ENCODE measurements around the gene KISS1.
A peak's percentile ranks its signal among the peaks of the same experiment; 100 is the strongest.
"Not testable (repeated sequence)": the region's sequence is repeated elsewhere in the genome, so short reads cannot be mapped to it uniquely, and the experiment has no call there.

The KISS1 gene, protein sequence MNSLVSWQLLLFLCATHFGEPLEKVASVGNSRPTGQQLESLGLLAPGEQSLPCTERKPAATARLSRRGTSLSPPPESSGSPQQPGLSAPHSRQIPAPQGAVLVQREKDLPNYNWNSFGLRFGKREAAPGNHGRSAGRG

DNA sequence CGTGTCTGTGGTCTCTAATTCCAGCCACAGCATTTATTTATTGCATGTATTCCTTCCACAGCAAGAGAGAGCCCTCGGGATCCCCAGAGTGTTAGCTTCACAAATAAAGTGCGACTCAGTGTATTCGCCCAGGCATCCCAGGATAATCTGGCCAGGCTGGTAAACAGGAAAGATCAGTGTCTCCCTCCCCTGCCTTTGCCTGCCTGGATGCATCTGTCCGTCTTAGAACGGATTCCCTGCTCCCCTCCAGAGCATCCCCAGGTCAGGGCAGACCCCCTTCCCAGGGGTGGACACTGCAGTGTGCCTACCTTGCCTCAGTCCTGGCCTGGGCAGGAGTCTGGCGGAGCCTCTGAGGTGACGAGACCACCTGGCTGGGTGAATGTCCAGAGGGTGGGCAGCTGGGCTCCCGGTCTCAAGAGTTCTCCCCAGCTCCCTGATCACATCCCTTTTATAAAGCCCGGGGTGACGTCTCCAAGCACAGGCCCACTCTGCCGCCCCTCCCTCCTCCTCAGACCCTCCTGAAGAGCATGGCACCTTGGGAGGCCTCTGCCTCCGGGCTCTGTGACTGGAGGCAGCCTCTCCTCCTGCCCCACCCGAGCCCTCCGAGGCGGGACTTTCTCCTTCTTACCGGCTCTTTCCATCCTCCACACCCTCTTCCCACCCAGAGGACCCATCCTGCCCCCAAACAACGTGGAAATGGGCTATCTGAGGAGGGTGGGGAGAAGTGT is at the start of gene KISS1:
TSS of gene KISS1 (minus strand) at position 424 of the 728 bp plus-strand sequence. CDS start 3,615 bp downstream, outside the sequence.
- no peak for DNase-seq

GRCh38 chr1:204242920-204243319 is 46.6 kb upstream of the KISS1 start:
- no peak for DNase-seq

- no peak for DNase-seq
Measured at GRCh38 chr1:204241914-204242313, 45.6 kb upstream of the KISS1 start.

GRCh38 chr1:204241050-204241449 is 44.8 kb upstream of the KISS1 start:
- DNase-seq: no peak

DNA sequence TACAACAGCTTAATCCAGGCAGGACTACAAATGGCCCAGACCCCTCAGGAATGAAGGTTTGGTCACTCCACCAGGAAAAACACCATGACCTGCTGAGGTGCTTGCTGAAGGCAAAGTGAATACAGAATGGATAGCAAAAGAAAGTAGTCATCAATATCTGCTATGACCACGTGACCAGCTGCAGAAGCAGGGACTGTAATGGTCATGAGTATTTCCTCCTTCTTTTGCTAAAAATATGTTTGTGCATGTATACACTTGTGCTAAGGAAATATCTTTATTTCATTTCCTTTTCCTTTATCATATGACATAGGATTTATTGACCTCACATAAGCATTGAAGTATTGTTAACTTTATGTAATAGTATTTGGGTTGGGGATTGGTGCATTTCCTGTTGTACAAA is 43.9 kb upstream of the KISS1 start:
- no peak for DNase-seq

DNA sequence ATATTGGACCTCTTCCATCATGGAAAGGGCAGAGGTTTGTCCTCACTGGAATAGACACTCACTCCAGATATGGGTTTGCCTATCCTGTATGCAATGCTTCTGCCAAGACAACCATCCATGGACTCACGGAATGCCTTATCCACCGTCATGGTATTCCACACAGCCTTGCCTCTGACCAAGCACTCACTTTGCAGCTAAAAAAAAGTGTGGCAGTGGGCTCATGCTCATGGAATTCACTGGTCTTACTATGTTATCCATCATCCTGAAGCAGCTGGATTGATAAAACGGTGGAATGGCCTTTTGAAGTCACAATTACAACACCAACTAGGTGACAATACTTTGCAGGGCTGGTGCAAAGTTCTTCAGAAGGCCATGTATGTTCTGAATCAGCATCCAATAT is 43.1 kb upstream of the KISS1 start:
- DNase-seq: not testable (repeated sequence)

DNA sequence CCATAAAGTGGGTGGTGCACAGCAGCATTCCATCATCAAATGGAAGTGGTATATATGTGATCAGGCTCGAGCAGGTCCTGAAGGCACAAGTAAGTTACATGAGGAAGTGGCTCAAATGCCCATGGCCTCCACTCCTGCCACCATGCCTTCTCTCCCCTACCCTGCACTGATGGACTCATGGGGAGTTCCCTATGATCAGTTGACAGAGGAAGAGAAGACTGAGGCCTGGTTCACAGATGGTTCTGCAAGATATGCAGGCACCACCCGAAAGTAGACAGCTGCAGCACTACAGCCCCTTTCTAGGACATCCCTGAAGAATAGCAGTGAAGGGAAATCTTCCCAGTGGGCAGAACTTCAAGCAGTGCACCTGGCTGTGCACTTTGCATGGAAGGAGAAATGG is 42.2 kb upstream of the KISS1 start:
- not testable (repeated sequence) for DNase-seq

DNA sequence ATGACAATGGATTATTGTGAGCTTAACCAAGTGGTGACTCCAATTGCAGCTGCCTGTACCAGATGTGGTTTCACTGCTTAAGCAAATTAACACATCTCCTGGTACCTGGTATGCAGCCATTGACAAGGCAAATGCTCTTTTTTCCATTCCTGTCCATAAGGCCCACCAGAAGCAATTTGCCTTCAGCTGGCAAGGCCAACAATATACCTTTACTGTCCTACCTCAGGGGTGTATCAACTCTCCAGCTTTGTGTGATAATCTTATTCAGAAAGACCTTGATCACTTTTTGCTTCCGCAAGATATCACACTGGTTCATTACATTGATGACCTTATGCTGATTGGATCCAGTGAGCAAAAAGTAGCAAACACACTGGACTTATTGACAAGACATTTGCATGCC is 41.2 kb upstream of the KISS1 start:
- DNase-seq: not testable (repeated sequence)

DNA sequence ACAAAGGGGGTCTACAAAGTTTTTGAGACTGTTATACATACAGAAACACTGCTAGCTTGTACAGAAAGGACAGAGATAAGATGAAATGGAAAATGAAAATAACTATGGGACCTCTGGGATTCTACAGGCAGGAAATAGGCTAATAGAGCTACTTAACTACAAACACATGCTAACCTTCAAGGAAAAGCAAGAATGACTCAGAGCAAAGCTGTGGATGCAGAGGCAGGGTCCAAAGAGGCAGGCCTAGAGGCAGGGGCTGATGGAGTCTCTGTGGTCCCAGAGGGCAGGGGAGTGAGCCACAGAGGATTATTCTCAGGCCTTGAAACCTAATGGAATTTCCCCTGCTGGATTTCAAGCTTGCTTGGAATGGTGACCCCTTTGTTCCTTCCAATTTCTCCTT is 36.2 kb upstream of the KISS1 start:
- DNase-seq: peak; percentile 14

DNA sequence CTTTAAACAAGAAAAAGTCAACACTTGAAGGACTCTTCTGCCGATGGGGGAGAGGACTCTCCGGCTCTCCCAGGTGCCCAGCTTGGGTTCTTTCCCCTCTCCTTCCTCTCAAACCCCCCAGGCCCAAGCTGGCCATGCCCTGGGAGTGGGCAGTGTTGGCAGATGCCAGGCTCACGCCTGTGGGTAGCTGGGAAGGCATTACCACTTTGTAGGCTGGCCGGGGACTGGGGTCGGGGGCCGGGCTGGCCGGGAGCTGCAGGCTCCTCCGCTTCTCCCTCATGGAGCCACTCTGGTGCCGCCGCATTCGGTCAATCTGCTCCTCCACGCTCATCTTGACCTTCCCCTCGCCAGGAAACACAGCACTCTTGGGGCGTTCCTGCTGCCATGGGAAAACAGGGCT is 33.9 kb upstream of the KISS1 start:
- DNase-seq: no peak

DNA sequence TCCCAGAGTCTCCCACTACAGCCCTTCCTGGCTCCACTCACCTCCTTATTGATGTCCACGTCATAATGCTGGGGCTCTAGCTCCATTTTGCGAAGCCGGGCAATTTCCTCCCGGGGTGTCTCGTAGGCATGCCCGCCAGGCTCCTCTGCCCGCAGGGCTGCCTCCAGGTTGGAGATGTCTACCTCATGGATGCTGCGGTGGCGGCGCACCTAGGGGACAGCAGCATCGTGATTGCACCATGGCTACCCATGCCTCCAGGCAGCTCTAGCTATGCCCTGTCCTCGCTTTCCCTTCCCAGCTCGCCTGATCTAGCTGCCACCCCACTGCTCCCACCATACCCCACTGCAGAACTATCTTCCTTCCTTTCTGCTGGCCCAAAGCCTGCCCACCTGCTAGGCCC is 32.6 kb upstream of the KISS1 start:
- DNase-seq: no peak

DNA sequence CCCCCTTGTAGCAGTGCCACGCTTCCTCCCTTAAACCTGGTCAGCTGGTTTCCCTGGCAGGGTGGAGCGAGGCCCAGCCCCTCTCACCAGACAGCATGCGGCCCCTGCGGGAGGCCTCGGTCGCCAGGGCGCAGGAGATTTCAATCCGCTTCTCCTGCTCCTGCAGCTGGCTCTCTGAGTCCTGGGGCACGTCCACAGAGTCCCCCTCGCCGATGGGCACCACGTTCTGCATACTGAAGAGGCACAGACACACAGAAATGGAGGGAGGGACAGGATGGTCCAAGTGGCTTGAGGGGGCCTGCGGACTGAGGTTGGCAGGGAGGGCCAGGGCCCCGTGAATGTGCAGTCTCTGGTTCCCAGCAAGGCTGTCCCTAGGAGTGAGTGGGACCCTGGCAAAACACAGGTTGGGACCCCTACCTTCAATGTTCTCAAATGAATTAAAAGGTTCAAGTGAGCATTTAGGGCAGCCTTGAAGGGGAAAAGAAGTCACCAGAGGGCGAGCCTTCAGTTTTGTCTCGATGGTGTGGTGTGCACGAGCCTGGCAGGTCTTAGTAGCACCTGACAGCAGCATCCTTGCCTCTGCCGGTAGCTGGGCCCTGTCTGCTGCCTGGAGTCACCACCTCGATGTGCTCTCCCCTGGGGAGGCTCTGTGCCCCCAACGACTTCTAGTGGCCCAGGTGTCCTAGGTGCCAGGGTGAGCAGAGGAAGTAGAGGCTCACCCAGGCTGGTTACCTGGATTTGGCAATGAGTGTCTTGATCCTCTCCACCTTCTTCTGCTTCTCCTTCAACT is 31.9 kb upstream of the KISS1 start:
- DNase-seq: no peak

DNA sequence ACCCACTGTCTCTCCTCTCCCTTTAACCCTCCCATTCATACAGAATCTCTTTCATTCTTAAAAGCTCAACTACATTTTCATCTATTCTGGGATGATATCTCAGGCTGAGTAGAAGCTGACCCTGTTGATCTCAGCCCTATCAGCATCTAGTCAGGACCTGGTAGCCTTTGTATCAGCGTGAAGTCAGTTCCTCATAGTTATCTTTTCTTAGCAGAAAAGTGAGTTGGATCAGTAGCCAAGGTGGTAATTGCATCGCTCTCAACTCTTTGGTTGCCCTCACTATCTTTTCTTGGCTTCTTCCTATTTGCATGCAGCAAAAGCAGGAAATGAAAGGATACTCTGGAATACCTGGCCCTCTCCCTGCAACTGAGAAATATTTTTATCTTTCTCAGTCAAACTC is 31.1 kb upstream of the KISS1 start:
- no peak for DNase-seq

DNA sequence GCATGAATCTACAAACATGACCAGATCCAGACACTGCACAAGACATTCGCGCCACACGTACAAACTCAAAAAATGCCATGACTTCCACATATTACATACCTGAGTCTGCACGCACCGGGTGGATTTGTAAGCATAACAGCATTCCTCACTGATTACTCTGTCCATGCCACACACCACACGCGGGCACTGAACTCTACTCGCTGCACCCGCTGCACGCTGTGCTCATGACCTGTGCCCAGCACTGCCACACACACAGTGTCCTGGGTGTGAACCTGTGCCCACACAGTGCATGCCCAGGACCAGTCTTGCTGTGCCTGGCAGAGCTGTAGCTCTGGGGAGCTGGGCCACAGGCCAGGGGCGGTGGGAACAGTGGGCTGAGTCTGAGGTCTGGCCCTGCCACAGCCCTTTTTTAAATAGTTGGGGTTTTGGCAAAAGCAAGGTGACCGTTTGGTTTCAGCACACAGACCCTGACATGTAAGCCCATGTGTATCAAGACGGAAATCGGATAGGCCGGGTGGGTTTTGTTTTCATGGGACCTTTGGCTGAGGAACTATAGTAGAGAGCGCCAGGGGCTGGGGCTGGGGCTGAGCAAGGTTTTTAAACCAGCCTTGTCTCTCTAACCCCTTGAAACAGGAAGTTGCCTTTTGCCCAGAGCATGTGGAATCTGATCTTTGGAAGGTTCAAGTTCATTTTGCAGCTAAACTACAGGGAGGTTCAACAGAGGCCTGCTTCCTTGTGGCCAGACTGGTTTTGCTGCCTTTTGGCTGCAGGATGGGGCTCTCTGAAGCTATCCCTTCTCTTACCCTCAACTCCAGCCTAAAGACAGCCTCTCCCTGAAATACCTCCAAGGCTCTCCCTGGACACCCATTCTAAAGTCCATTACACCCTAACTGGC is 29.8 kb upstream of the KISS1 start:
- DNase-seq: no peak

GRCh38 chr1:204224655-204225054 is 28.4 kb upstream of the KISS1 start:
- no peak for DNase-seq

DNA sequence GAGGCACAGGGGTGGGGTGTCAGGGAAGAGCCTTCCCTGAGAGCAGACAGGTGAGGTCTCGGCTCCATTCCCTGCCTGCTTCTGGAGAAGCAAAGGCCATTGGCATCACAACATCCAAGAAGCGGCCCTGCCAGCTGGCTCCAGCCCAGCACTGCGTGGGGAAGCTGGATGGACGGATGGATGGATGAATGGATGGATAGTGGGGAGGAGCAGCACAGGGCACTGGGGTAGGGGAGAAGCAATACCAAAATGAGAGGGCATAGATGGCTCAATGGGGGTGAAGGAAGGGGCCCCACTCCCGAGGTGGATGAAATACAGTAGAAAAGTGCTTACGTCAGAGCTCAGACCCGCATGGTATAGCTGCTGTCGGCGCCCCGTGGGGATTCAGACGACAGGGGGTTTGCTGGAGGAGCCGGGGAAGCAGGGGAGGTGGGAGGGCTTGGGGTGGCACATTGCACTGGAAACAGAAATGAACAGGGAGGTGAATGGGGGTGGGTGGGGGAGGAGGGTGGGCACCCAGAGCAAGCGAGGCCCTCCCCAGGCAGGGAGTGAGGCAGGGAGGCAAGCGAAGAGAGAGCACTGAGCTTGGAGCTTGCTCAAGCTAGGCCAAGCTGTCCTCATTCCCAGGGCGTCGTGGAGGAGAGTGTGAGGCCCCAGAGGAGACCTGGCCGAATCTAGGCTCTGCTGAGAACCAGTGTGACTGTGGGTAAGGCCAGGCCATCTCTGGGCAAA is 27.0 kb upstream of the KISS1 start:
- DNase-seq: no peak

DNA sequence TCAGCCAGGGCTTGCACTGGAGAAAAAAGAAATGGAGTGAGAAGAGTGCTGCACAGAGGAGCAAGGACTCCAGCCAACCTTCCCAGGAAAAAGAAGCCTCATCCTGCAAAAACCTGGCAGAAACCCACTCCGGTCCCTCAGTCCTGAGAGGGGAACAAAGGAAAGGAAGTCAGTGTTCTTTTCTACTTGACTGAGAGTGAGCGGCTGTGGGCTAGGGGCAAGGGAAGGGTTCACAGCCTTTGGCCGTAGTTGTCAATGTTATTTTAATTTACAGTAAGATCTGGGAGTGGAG is 26.4 kb upstream of the KISS1 start:
- no peak for DNase-seq

DNA sequence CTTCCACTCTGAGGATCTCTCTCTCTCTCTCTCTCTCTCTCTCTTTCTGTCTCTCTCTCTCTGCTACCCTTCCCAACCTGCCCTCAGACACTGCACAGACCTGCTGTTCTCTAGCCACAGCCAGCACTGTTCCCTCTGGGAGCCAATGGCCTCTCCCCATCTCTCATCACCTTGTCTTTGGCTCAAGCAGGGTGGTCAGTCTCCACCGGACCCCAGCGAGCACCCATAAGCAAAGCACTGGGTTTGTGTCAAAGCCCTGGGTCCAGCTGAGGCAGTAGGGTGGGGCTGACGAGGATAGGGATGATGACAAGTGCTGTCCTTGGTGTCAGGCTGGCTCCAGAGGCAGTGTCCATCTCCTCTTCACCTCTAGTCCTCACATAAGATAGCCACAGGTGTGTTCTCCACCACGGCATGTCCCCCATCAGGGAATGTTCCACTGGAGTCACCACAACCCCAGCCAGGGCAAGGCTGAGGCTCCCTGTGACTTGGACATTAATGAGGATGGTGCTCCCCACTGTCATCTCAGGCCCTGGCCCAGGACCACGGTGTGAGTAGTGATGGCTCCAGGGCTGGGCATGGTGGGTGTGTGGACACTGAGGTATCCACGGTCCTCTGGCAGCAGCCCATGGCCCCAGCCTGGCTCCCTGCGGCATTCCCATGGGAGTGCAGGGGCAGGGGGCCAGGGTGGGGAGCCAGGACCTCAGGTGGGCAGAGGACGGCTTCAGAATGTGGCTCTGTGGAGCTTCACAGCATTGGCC is 25.9 kb upstream of the KISS1 start:
- no peak for DNase-seq

DNA sequence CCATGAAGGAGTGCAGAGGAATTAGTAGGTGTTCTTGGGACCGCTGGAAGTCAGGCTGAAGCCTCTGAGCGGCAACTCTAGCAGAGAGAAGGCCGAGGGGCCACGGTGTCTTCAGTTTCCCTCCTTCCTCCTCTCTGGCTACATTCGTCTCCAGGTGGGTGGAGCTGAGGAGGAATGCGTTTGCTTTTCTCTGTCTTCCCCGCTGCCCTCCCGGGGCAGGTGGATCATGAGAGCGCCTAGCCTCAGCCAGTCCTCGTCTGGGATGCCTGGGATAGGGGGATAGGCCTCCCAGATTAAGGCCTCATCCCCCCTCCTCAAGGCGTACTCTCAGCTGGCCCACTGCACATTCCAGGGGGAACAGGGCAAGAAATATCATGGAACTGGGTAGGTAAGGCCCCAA is 25.0 kb upstream of the KISS1 start:
- no peak for DNase-seq

- no peak for DNase-seq
Measured at GRCh38 chr1:204219971-204220616, 23.8 kb upstream of the KISS1 start.

DNA sequence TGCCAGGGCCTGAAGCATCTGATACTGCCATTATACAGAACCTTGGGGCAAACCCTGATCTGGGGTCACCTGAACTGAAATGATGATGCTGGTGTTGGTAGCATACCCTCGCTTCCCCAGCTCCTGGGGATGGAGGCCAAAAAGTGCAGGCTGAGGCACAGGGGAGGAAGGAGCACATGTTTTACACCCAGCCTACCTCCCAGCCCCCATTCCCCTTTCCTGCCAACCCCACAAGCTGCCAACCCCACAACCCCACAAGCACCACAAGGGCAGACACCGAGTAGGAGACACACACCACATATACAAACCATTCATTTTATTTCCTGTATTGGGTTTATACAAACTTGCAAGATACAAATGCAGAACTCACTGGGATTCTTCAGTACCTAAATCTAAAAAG is 22.3 kb upstream of the KISS1 start:
- no peak for DNase-seq

Data from HCEC 1CT (cell line).